Measurements from ENCODE around the gene EIF1B.

EIF1B gene

DNA sequence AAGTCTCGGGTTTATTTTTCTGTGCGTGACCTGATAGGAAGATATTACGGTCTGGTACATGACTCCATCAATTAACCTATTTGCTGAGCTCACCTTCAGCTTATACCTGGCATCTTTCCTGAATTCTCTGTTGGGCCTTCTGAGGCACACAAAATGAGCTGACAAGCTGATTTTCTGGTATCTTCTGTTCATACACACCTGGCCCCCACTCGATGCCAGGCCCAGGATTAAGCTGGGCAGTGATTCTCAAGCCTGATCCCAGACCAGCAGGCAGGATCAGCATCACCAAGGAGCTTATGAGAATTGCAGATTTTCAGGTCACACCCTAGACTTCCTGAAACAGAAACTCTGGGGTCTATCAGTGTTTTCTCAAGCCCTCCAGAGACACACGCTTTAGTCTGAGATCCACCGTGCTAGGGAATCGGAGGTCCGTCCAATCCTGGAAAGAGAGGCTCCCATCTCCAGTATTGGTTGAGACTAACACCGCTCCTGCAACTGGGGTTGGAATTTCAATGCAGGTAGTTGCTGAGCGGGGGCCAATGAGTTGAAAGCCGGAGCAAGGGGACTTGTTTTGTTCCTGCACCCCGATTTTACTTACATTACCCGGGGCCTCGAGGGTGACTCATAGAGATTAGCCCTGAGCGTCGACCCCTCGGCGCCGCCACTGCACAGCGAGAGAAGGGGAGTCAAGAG is 636 bp upstream of the EIF1B start:
- no peak for DNase-seq (ENCODE audit: low read depth)

DNA sequence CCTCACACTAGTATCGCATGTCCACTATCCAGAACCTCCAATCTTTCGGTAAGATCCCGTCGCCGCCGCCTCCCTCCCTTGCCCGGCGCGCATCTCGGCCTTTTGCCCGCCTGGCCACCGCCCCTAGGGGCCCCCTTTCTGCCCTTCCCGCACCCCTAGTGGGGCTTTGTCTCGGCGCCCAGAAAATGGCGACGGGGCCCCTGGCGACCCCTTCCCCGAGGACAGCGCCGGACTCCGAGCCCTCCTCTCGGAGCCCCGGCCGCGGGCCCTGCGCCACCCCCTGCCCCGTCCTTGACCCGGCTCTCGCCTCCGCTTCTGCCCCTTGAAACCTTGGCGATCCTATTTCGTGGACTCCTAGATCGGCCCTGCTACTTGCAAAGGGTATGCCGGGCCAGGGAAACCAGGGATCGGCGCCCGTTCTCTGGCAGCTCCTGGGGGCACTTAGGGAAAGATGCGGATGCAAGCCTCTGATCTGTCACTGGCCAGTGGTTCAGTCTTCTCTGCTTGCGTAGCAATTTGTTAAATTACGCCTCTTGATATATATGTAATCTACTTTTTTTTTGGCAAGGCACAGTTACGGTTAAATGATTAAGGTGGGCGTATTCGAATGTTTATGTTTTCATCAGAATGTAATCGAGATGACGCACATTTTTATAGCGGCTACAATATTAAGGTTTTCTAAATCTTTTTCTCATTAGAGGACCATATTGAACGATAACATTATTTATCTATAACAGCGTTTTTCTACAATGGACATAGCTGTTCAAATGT is 603 bp downstream of the EIF1B start:
- DNase-seq (ENCODE audit: low read depth), result no peak

DNA sequence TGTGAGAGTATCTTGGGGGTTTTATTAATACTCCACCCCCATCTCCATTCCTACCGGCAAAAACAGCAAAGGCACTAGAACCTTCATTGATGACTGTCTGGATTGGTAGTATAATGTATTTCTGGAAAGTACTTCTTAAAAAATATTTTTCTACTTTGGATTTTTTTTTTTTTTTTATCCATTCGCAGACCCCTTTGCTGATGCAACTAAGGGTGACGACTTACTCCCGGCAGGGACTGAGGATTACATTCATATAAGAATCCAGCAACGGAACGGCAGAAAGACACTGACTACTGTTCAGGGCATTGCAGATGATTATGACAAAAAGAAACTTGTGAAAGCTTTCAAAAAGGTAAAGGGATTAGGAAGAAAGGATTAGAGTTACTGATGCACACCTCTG is 1.2 kb downstream of the EIF1B start:
- no peak for DNase-seq (ENCODE audit: low read depth)

DNA sequence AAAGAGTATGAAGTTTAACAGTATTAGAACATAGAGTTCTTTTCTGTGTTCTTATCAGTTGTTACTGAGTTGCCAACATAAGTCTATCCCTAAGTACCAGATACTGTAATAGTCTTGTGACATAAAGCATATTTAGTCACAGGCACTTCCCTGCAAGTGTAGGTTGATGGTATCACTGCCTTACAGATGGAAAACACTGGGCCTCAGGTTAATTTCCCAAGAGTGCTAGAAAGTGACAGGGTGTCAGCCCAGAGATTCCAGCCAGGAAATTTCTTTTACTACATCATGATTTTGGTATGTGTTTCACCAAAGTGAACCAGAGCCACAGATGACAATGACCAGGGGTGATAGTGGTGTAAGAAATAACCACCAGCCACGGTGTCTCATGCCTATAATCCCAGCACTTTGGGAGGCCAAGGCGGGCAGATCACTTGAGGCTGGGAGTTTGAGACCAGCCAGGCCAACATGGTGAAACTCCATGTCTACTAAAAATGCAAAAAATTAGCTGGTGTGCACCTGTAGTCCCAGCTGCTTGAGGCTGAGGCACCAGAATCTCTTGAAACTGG is 3.2 kb downstream of the EIF1B start:
- DNase-seq (ENCODE audit: low read depth), result no peak

DNA sequence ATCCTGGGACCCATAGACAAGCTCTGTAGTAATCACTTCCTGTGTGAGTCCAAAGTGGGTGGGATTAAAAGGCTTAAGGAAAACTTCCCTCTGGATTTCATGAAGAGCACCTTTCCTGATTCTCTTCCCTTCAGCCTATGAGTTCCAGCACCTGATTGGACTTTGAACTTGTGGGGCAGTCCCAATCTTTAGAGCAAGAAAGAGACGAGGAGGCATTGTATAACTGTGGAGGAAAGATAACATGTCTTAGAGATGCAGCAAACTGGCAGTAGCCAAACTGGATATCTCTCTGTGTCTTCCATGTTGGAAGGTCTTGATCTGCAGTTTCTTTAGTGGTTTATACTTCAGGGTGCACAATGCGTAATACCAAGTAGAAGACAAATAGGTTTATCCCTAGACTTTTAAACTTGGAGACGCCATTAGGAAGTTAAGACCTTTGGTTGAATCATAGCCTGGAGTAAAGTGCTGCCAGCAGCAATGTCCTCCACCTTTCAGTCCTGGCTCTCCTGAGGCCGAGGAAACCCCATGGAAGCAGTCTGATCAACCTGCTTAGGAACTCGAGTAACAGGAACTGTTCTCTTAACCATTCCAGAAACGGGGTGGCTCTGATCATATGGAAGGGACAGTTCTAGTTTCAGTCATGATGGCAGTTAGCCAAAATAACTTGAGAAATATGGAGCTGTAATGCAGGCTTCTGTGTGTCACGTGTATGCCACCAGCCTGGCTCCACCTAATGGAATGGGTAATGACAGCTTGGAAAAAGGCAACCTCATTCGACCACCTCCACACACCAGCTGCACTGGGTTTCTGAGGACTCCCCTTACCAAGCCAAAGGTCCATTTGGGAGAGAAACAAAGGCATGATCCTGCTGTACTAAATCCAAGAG is 4.7 kb downstream of the EIF1B start:
- DNase-seq (ENCODE audit: low read depth), result no peak

DNA sequence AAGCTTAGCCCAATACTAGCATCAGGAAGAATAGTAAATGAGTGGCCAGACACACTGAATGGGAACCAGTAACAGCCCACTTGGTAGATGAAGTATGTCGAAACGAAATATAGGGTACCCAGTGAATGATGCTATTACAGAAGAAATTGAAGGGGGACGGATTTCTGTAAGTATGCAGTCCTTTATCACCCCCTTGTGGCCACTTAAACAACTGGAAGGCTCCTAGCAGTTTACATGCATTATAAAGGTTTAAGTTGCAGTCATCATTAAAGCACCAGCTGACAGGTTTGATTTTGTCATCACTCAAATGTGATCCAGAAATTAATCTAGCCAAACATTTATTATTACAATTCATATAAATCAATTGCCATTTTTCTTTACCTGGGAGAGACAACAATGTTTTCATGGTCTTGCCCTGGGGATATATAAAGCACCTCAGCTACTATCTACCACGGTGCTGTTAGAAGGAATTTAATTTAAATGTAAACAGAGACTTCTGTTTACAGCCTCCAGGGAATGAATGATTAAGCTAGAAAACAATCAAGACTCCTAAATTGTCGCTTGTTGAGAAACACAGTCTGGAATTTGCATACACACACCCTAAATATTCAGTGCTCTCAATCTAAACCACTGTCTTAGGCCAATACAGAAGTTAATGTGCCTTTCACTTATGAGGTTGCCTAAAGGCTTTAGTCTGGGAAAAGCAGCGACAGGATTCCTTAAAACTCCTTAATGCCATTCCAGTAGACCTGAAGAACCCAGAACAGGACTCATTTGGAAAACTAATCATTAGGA is 7.8 kb downstream of the EIF1B start:
- DNase-seq (ENCODE audit: low read depth), result no peak

DNA sequence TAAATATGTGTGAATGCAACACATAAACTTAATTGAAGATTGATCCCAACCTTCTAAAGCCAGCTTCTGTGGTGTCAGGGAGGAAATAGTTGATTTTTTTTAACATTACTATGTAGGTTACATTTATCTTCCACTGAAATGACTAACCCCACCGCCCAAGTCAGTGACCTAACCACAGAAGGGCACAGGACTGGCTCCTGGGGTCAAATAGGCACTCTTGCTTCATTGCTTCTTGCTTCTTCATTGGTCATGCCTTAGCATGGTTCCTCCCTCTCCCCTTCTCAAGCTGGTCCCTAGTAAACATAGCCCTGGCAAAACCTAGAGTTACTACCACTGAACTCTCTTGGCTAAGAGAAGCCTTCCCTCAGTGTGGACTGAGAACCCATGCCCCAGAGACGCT is 12.3 kb downstream of the EIF1B start:
- no peak for DNase-seq (ENCODE audit: low read depth)

DNA sequence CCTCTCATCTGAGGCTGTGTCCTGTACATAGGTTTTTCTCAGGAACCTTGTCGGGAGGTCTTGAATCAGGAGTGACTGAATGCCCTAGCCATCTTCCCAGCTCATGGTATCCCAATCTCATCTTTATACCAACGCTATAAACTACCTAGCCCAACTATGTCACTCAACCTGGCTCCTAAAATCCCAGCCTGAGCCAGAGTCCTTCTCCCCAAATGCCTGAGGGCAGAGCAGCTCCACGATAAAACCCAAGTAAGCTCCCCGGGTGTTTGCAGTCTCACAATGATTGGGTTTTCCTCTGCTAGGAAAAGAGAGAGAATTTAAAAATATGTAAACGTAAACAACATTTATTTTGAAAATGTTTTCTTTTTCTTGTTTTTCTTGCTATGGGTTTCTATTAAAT is 14.4 kb downstream of the EIF1B start:
- DNase-seq (ENCODE audit: low read depth), result no peak

DNA sequence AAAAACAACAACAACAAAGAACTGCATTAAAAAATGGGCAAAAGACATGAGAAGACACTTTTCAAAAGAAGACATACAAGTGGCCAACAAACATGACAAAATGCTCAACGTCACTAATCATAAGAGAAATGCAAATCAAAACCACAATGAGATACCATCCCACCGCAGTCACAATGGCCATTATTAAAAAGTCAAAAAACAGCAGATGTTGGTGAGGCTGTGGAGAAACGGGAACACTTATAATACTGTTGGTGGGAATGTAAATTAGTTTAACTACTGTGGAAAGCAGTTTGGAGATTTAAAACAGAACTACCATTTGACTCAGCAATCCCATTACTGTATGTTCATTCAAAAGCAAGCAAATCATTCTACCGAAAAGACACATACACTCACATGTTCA is 15.1 kb downstream of the EIF1B start:
- no peak for DNase-seq (ENCODE audit: low read depth)

DNA sequence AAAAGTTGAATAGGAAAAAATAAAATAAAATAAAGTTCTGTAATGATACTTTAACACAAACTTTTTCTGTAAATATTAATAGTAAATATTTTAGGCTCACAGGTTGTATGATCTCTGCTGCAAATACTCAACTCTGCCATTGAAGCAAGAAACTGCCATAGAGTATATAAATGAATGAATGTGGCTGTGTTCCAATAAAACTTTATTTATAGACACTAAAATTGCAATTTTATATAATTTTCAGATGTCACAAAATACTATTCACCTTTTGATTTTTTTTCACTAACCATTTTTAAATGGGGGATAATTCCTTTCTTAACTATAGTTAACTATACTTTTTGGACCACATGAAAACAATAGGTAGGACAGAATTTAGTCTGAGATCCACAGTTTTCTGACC is 16.0 kb downstream of the EIF1B start:
- DNase-seq (ENCODE audit: low read depth), result no peak

DNA sequence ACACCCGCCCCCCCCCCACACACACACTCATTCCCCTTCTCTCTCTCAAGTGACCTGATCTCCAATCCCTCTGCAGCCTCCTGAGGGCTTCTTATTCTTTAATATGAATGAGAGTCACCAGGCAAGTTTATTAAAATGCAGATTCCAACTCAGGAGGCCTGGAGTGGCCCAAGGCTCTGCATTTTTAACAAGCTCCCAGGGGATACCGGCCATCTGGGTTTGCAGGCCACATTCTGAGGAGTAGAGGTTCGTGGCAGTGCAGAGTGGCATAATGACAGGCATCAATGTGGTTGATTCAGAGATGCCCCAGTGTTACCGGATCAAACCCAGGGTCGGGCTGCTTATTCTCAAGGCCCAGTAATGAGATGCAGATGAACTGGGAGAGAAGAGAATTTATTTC is 18.9 kb downstream of the EIF1B start:
- no peak for DNase-seq (ENCODE audit: low read depth)

DNA sequence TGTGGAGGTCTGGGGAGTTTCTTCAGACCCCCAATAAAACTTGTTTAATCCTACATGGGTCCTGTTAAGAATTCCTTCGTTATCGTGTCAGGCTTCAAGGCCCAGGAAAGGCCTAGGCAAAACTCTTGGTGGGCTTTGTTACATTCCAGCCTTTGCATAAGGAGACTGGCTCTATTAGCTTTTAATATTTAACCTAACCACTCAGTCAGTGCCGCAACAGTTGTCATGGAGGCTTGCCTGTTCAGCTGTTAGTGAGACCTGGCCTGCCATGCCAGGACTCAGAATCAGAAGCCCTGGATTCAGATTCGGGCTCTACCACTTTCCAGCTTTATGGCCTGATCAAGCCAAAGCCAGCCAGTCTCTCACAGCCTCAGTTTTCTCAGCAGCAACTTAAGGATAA is 19.6 kb downstream of the EIF1B start:
- no peak for DNase-seq (ENCODE audit: low read depth)

DNA sequence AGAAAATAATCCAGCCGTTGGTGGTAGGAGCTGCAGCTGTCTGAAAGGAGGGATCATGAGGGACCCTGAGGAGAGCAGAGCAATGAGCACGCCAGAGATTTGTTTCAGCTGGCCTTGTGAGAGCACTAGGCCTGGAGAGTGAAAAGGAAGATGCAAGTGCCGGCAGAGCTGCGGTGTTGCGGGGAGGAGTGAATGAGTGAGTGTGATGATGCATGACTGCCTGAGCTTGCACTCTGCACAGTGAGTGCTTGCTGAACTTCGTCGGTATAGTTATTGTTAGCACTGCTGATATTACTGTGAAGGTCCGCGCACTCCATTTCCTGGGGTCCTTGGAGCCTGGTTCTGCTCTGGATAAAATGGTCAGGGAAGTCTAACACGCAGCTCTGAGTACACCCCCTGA is 23.2 kb downstream of the EIF1B start:
- DNase-seq (ENCODE audit: low read depth), result no peak

DNA sequence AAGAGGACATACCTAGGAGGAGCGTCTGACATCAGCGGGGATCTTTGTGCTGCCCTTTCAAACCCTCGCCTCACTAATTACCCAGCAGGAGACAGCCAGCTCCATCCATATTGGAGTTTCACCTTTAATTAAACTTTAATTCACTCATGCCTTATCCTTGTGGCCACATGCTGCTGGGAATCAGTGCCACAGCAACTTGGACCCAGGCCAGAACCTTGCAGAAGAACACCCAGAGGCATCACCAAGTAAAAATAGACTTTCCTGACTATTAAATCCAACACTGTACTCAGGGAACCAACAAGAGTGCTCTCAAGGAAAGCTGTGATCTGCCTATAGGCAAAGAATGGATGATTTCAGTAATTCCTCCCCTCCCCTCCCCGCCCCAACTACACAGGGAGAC is 23.9 kb downstream of the EIF1B start:
- no peak for DNase-seq (ENCODE audit: low read depth)

DNA sequence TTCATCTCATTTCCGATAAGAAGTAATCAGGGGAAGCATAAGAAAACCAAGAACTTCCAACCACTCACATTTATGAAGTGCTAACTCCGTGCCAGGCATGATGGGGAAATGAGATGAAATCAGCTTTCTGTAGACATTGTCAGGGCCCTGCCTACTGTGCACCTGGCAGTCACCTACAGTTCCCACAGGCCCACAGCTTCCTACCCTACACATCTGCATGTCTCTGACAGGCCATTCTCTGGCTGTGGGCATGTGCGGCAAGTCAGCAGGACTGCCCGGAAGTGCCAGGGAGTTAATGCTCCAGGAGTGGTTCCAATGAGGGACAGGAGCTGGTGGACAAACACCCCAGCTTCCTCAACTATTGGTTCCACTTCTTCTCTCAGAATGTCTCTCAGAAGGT is 24.3 kb downstream of the EIF1B start:
- no peak for DNase-seq (ENCODE audit: low read depth)

DNA sequence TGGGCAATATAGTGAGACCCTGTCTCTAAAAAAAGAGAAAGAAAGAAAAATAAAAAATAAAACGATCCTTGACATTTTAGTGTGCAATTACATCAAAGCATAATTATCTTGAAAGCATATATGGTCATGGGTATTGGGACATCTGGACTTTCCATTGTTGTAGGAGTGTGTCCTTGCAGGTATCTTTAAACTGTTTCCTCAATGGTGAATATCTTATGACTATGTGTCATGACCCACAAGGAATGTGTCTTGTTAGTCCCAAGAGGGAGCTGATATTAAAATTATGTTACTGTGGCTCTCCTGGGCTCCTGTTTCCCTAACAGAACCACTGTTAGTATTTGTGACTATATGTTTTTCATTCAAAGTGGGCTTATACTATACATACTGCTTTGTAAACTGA is 26.6 kb downstream of the EIF1B start:
- DNase-seq (ENCODE audit: low read depth), result no peak

DNA sequence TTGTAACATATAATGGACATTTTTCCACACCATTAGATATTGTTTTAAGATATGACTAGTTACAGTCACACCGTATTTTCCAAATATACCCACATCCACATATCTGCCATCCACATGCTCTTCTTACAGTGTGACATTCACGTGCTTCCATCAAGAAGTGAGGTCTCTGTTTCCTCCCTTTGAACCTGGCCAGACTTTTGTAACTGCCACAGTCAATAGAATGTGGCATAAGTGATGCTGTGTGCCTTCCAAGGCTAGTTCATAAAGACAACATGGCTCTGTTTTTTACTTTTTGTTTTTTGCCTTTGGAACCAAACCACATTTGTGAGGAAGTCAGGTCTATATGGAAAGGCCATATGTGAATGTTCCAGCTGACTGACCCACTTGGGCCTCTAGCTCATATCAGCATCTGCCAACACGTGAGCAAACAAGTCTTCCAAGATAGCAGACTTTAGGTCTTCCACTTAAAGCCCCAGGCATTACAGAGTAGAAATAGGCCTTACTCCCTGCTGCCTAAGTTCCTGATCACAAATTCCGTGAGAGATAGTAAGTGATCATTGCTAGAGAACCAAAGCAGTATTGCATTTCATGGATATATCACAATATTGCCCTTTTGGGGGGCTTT is 27.1 kb downstream of the EIF1B start:
- DNase-seq (ENCODE audit: low read depth), result no peak

DNA sequence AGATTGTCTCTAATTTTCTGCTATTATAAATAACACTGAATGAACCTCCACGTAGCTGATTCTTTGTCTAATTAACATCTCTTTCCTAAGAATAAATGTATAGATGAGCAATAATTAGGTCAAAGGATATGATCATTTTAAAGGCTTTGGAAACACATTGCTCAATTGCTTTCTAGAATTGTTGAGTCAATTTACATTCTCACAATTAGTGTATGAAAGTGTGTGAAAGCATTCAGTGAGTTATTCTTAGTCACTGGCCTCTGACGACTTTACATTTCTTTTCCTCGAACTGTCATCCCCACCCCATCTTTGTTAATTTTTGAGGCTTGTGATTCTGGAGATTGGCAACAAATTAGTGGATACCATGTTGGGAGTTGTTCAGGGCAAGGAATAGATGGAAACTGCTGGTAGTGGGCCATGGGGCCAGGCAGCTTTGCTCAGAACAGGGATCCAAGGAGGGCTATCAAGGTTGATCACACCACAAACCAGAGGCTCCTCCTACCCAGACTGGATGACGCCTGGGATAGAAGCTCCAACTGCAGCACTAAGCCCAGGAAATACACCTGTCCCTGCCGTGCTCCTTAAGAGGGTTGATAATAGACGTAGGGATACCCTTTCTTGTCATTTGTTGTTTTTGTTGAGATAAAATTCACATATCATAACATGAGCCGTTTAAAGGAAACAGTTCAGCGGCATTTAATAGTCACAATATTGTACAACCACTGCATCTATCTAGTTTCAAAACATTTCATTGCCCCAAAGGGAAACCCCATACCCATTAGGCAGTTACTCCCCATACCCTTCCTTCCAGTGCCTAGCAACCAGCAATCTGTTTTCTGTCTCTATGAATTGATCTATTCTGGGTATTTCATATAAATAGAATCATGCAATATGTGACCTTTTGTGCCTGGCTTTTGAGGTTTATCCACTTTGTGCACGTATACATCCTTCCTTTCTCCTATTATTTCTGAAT is 27.9 kb downstream of the EIF1B start:
- DNase-seq (ENCODE audit: low read depth), result no peak

DNA sequence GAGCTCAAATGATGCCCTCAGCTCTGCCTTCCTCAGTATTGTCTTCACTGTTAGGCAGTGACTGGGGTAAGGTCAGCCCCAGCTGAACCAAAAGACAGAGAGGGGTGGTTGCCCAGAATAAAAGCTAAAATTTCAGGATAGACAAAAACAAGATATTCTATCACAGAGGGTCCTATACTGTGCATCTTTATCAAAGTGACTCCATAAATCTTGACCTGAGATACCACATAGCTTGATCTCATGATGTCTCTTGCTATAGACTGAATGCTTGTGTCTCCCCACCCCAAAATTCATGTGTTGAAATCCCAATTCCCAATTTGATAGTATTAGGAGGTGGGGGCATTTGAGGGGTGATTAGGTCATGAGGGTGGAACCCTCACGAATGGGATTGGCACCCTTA is 30.4 kb downstream of the EIF1B start:
- DNase-seq (ENCODE audit: low read depth), result no peak

DNA sequence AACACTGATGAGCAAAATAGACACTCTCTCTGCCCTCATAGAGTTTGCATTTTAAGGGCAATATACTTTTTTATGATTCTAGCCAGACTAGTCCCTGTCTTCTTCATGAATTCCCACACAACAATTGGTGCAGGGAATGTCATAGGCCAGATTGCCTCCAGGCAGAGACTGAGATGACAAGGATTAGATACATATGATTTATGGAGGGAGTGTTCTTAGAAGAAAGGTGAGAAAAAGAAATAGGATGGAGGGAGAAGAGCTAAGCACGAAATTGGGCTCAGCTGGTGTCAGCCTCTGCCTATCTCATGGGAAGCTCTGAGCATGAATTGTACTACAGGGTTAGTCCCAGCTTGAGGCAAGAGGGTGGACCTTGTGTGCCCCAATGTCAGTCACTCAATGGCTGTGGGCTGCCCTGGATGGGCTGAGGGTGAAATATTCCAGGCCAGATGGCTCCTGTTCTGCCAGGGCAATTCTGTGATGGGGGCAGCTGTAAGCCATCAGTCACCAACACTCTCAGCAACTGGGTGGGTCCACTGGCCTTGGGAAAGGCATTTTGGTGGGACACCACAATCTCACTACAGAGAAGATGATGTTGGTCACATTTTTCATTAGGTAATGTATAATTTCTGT is 31.1 kb downstream of the EIF1B start:
- DNase-seq (ENCODE audit: low read depth), result no peak

Data from stimulated activated CD8-positive, alpha-beta memory T cell treated with anti-CD3 and anti-CD28 coated beads, Interleukin-4, amount 100 ng/mL, for 24 hours (primary cell).